NCI-H446 treated with DMSO at 0.1 percent for 48 hours (cell line): ENCODE data around the gene METTL18.

Experiments
- DNase-seq: peaks from one replicate; lab custom pipeline; 2025; lab: John Stamatoyannopoulos, UW

The METTL18 gene

DNA sequence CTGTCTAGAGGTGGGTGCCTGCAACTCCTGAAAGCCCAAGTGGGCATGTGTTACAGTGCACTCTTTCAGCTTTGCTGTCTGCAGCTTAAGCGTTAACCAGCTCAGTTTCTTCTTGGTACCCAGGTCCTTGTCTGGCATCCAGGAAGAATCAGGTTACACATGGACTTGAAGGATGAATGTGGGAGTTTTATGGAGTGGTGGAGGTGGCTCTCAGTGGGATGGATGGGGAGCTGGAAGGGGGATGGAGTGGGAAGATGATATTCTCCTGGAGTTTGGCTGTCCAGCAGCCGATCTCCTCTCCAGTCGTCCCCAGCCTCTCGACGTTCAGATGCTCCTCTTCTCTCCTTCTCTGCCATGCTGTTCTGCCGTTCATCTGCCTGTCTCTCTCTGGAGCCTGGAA is 9.4 kb downstream of the METTL18 start:
- no peak for DNase-seq

- DNase-seq: no peak
These were observed 10.6 kb downstream of the METTL18 start for GRCh38 chr1:169784102-169784501.

DNA sequence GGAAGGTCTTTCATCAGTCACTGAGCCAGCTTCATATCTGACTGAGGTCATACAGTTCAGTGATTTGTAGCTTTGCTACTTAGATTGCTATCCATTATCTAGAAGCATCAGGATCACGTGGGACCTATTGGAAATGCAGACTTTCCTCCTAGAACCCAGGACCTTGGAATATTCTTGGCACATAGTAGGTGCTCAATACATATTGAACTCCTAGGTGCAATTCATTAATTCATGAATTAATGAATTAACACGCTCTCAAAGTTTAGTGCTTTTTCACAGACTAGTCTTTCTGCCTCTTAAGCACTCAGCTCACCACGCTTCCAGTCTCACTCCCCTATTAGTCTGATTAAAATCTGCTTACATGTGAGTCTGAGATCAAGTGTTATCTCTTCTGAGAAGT is 12.1 kb downstream of the METTL18 start:
- no peak for DNase-seq

DNA sequence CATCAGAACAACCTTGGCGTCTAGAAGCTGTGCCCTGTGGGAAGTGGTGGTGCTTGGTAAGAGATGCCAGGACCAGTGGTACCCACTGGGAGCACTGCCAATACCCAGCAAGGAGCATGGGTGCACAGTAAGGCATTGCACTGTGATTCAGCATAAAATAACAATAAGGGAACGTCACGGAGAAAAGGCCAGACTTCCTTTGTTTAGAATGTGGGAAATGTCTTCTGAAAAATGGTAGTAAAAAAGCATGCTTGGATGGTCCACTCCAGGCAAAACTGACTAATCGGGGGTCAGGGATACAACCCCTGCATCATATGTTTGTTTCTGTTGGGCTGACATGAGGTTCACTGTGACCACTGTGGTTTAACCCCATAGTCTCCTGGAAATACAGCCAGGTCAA is 14.7 kb downstream of the METTL18 start:
- DNase-seq: no peak

DNA sequence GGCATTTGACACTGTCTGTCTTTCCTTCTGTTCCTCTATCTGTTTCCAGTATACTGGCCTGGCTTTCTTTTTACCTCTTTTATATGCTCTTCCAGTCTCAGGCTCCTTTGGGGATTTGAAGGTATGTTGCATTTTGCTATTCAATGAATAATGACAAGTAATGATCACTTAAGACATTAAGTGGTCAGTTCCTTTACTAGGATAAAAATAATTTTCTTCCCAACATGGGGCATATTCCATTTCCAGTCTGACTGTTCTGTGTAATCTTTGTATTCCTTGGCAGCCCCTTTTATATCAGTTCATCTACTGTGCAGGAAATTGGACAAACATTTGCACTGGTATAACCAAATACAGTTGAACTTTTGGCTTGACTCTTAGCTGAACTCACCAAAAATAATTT is 15.6 kb downstream of the METTL18 start:
- no peak for DNase-seq

GRCh38 chr1:169776440-169776839 is 18.3 kb downstream of the METTL18 start:
- no peak for DNase-seq

DNA sequence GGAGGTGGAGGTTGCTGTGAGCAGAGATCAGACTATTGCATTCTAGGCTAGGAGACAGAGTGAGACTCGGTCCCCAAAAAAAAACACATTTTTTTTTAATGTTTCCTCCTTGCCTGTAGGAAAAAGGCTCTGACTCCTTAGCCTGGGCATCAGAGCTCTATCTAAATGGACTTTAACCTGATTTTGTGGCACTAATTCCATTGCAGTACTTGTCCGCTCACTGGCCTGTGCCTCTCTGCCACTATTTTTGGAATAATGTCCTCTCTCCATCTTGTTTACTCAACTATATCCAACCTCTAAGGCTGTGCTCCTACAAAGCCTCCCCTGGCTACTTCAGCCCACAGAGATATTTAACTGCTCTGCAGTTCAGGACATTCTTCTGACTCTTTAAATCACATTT is 26.5 kb downstream of the METTL18 start:
- no peak for DNase-seq

DNA sequence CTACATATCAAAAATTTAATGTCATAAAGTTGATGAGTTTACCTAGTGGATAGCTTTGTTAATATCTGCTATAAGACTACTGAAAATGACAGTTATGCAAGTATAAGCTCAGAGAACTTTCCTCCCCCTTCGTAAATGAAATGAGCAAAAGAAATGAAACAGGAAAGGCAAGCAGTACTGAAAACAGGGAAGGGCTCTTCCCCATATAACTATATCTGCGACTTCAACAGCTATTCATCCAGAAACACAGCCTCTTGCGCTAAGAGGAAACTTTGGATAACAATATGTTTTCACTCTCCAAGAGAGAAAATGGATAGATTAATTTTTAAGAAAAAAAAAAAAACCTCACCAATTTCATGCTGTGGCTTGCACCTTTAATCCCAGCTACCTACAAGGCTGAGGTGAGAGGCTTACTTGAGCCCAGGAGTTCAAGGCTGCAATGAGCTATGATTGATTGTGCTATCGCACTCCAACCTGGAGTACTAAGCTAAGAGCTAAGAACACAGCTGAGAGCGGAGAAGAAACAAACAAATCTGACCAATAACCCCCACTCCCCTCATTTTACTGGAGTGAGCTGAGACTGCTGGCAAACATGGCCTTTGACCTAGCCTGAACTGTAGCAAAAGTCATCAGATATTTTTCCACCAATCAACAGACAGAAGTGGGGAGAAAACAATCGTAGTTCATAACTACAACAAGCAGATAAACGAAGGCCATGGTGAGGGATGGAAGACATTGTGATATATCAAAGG is 29.0 kb downstream of the METTL18 start:
- DNase-seq: no peak

- no peak for DNase-seq
These were observed 29.8 kb downstream of the METTL18 start for GRCh38 chr1:169764919-169765318.

- no peak for DNase-seq
These were observed 32.0 kb downstream of the METTL18 start for GRCh38 chr1:169762699-169763098.

GRCh38 chr1:169759038-169759437 is 35.7 kb downstream of the METTL18 start:
- no peak for DNase-seq

DNA sequence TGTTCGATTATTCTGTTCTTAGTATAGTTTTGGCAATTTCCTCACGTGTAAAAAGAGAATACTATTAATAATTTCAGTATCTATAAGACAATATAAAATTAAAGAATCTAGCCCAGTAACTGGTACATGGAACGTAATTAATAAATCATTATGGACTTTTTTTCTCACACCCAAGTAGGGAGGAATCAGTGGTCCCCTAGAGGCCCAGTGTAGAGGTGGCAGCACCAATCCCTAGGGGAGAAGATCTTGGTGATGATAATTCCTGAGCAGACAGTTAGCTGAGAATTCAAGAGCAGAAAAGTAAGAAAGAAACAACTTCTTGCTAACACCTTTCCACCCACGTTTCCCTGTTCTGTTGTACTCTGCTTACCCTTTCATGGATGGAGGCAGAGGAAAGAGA is 41.2 kb downstream of the METTL18 start:
- no peak for DNase-seq

GRCh38 chr1:169750041-169750440 is 44.7 kb downstream of the METTL18 start:
- no peak for DNase-seq

DNA sequence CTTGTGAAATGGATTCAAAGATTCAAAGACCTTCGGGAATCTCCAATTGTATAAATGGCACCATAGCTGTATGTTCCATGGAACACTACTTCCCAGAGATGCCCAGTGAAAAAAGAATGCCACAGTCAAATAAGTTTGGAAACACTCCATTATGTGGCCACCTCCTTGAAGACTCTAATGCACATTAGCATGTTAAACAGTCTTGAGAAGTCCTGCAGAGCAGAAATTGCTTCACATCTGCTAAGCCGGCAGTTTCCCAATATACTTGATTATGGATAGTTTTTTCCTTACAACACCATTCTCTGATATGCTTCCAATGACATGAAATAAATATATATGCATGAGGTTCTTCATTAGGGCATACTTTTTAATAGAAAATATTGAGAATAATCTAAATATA is 48.2 kb downstream of the METTL18 start:
- no peak for DNase-seq

GRCh38 chr1:169745015-169745861 is 49.5 kb downstream of the METTL18 start:
- DNase-seq: no peak
